ENCODE data around the gene SLC25A44. TPM values are rescaled to one million over a fixed set of nuclear protein-coding genes. Genes with fewer than 3 reads are reported as not detected.

Gene SLC25A44
- total and polyA plus RNA-seq, 2 of the 8 experiments (the other 6 are each of a cell fraction or from before 2014, with no cell fraction given) = 23.4 to 32.1 TPM

GRCh38 chr1:156226116-156226538 lies 32.2 kb downstream of the SLC25A44 start:
- 95% methylated on average over 2 of the region's 2 CpGs; no CpG with 5 or more reads in 1 of the 2 experiments for WGBS, 2 experiments (ENCODE audit: extremely low coverage in 1 of 2, insufficient coverage in 1 of 2, insufficient read length in 1 of 2, insufficient replicate concordance in 2 of 2, low coverage in 1 of 2, low lambda C conversion rate in 2 of 2, missing lambda C conversion rate in 1 of 2)
- Histone ChIP-seq H2AFZ (ENCODE audit: low read length) (no peak overlapping the region), H3K36me3 (ENCODE audit: control insufficient read depth in 2 of 4, insufficient read depth in 4 of 4, low read length in 3 of 4) (peaks cover 11 to 34% (median 17%) of the 10 kb centered on the region in 4 experiments), H4K91ac (replicated peaks; ENCODE audit: insufficient read length, low read length) (no peak overlapping the region), H2BK20ac (ENCODE audit: low read length) (no peak overlapping the region), H3K18ac (ENCODE audit: extremely low read depth, low read length) (no peak overlapping the region), H3K79me2 (ENCODE audit: control insufficient read depth in 1 of 2, insufficient read depth in 2 of 2, low read length in 2 of 2) (0 out of 4 replicates have a peak, but pooled peaks cover 0 to 8% of the 10 kb centered on the region in 2 experiments), H4K8ac (ENCODE audit: extremely low read depth, insufficient read depth, low read length) (no peak overlapping the region), H2BK5ac (ENCODE audit: low read depth, low read length) (no peak overlapping the region), H4K20me1 (replicated peaks in 1 of 2; ENCODE audit: control insufficient read depth in 1 of 2, insufficient read depth in 2 of 2, low read length in 2 of 2) (peaks cover 0 to 7% of the 10 kb centered on the region in 2 experiments), H2BK120ac (replicated peaks; ENCODE audit: low read depth, low read length) (no peak overlapping the region), H3K4me2 (ENCODE audit: insufficient read depth in 1 of 2, low read depth in 2 of 2, low read length in 2 of 2) (no peak overlapping the region), H3K4me3 (ENCODE audit: extremely low read depth in 1 of 4, insufficient read depth in 2 of 4, low read depth in 3 of 4, low read length in 4 of 4) (no peak overlapping the region), H3K4ac (replicated peaks; ENCODE audit: insufficient read length, low read depth, low read length) (no peak overlapping the region), H3K14ac (ENCODE audit: insufficient read length) (no peak overlapping the region), H3K27ac (ENCODE audit: low read depth, low read length) (no peak overlapping the region), H3K27me3 (replicated peaks in 1 of 4; ENCODE audit: control insufficient read depth in 3 of 4, extremely low read depth in 1 of 4, insufficient read depth in 3 of 4, low read length in 3 of 4) (no peaks in the 10 kb centered on the region), H3K23me2 (ENCODE audit: low read depth, low read length) (no peaks in the 10 kb centered on the region), H3K23ac (ENCODE audit: insufficient read length) (no peak overlapping the region), H2BK15ac (ENCODE audit: low read length) (no peak overlapping the region), H2BK12ac (ENCODE audit: low read depth, low read length) (no peak overlapping the region), H4K5ac (ENCODE audit: insufficient read length, low read depth, low read length) (no peak overlapping the region), H2AK5ac (ENCODE audit: low read depth, low read length) (no peak overlapping the region), H3K56ac (replicated peaks; ENCODE audit: insufficient read length, low read depth, low read length) (no peak overlapping the region), H3K9ac (replicated peaks in 1 of 4; ENCODE audit: extremely low read depth in 1 of 4, low read depth in 3 of 4, low read length in 3 of 4) (no peak overlapping the region), H3K9me3 (ENCODE audit: insufficient read depth in 2 of 2, low read depth in 1 of 2, low read length in 1 of 2) (no peaks in the 10 kb centered on the region), H3K4me1 (replicated peaks in 1 of 4; ENCODE audit: control insufficient read depth in 3 of 4, insufficient read depth in 4 of 4, low read length in 3 of 4) (no peaks in the 10 kb centered on the region), H3K79me1 (ENCODE audit: low read depth, low read length) (peaks cover 13% of the 10 kb centered on the region)
- FAIRE-seq (no peak), DNase-seq (ENCODE audit: low read depth in 1 of 2, low spot score in 2 of 2) (no peak)
- POLR2A ChIA-PET (ENCODE audit: partially characterized antibody) = interaction anchor here (0.6 to 6.6 kb wide), 7 partner anchors 12 to 85 kb away, joined by 3 to 49 read pairs (median 3); partner anchors contain the start of gene PMF1
- CTCF ChIA-PET (ENCODE audit: partially characterized antibody) = interaction anchor here (1.0 to 47.2 kb wide), 18 partner anchors 8 to 135 kb away, joined by 3 to 1265 read pairs (median 8); partner anchors contain the start of genes PMF1, SEMA4A and SLC25A44
- no peak for TF ChIP-seq RBBP5 (IDR thresholded peaks at IDR 0.05; ENCODE audit: borderline replicate concordance, low read depth, low read length)
- no peak for TF ChIP-seq RNF2 (IDR thresholded peaks at IDR 0.05; ENCODE audit: borderline replicate concordance, low read depth, low read length, missing control alignments, poor library complexity, severe bottlenecking)
- no peak for TF ChIP-seq TAF1 (IDR thresholded peaks at IDR 0.05; ENCODE audit: low read depth, low read length)
- TF ChIP-seq SIX5 (IDR thresholded peaks at IDR 0.05; ENCODE audit: low read depth, low read length) = no peak
- TF ChIP-seq RAD21 (IDR thresholded peaks at IDR 0.05 in 1 of 2, conservative IDR thresholded peaks at IDR 0.05 in 1 of 2; ENCODE audit: low read depth in 2 of 2, low read length in 2 of 2) = no peak
